RPMI8226 (cell line): ENCODE measurements around the gene RAP1GAP2.
"Not testable (repeated sequence)": the region's sequence is repeated elsewhere in the genome, so short reads cannot be mapped to it uniquely, and the experiment has no call there.

Experiments used
- DNase-seq: peaks from one replicate; pipeline ENCODE4 v3.0.0-alpha.2; 2015

Gene RAP1GAP2

GRCh38 chr17:2978991-2979390, 182.8 kb downstream of the RAP1GAP2 start:
- no peak for DNase-seq

DNA sequence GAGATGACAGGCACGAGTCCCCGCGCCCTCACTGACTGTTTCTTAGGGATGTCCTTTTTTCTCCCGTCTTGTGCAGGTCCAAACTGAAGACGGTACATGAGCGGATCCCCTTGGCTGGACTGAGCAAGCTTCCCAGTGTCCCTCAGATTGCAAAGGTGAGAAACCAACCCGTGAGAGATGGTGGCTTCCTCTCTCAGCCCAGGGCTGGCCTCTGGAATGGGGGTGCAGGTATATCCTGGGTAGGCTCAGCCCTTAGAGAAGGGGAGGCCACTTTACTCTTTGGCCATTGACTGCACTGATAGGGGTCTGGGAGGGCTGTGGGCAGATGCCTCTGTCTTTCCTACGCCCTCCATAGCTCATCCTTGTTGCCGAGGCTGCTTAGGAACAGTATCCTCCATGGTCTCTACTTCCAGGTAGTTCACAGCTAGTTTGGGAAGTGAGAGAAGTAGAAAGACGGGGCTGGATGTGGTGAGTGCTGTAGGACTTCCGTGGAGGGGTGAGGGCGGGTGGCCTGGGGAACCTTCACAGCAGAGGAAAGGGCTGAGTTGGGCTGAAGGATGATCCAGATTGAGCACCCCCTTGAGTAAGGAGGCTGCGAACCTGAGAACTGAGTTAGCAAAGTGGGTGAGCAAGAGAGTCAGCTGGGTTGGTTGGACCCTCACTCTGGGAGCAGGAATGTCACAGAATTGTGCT, 184.1 kb downstream of the RAP1GAP2 start:
- no peak for DNase-seq

DNA sequence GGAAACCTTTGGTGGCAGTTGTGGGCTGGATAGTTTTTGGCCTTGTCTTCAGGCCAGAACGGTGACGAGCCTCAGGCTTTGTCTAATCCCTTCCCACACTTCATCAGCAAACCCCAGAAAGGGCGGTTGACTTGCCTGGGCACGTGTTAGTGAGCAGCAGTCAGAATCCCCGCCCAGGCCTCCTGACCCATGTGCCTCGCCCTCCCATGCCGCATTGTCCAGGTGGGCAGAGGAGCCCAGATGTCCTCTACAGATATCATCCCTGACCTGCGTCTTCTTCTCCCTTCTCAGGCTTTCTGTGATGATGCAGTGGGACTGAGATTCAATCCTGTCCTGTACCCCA, 184.6 kb downstream of the RAP1GAP2 start:
- DNase-seq, result no peak

- no peak for DNase-seq
Measured at GRCh38 chr17:2981325-2981724, 185.1 kb downstream of the RAP1GAP2 start.

DNA sequence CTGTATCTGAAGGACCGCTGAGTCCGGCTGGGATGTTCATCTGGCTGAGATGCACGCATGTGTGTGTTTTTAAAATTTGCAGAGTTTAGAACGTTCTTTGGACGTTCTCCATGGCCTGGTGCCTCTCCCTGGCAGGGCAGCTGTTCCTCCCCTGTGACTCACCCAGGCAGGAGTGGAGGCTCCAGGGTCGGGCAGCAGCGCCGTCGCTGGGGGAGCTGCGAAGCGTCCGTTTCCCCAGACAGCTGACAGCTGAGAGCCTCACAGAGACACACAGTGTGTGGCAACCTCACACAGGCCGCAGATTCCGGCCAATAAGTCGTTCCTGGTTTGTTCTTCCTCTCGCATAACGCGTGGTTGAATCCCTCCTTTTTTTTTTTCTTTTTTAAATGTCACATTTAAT, 186.6 kb downstream of the RAP1GAP2 start:
- no peak for DNase-seq

DNA sequence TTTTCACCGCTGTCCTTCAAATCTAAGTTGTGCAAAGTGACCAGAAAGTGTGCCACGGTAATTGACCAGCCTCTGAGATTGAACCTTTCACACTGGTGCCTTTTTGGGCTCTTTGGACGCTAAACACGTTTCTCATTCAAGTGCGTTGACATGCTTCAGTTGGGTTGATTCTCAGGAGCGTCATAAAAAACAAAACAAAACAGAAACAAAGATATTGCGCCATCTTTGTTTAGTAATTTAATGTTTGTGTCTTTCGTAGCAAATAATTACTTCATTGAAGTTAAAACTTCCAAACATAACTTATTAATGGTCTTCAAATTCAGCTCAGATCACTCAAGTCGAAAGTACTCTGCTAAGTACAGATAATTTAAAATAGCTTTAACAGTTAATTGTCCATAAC, 187.0 kb downstream of the RAP1GAP2 start:
- no peak for DNase-seq

- no peak for DNase-seq
Measured at GRCh38 chr17:2985318-2985717, 189.1 kb downstream of the RAP1GAP2 start.

- DNase-seq, result no peak
Measured at GRCh38 chr17:2986925-2987324, 190.7 kb downstream of the RAP1GAP2 start.

DNA sequence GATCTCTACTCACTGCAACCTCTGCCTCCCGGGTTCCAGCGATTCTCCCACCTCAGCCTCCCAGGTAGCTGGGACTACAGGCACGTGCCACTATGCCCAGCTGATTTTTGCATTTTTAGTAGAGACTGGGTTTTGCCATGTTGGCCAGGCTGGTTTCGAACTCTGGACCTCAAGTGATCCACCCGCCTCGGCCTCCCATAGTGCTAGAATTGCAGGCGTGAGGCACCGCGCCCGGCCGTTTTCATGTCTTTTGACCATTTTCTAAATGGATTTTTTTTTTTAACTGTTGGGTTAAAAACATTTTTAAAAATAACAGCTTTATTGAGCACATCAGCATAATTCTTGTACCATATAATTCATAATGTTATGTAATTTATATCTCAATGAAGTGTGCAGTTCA, 193.2 kb downstream of the RAP1GAP2 start:
- DNase-seq, result not testable (repeated sequence)

- DNase-seq, result no peak
Measured at GRCh38 chr17:2989855-2990254, 193.6 kb downstream of the RAP1GAP2 start.

DNA sequence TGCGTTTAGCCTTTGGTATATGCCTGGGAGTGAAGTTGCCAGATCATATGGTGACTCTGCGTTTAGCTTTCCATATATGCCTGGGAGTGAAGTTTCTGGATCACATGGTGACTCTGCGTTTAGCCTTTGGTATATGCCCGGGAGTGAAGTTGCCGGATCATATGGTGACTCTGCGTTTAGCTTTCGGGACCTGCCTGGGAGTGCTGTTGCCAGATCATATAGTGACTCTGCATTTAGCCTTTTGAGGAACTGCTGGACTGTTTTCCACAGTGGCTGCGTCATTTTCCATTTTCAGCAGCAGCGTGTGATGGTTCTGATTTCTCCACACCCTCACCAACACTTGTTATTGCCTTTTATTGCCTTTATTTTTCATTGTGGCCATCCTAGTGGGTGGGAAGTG, 194.2 kb downstream of the RAP1GAP2 start:
- no peak for DNase-seq

- DNase-seq, result not testable (repeated sequence)
Measured at GRCh38 chr17:2991396-2992180, 195.3 kb downstream of the RAP1GAP2 start.

DNA sequence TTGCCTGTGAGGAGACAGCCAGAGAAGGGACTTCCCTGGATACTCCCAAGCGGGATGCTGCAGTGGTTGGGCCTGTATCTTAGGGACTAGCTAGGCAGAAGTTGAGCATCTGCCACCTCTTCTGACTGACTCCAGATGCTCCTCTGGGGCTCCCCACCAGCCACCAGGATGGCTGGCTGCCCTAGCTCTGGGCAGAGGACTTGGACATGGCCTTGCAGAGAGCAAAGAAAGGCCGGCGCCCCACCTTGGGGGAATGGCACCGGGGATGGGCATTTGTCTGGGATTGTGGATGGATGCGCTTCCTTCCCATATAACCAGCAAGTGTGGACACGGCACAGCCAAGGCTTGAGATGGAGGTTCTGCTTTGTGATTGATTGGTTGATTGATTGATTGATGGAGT, 198.2 kb downstream of the RAP1GAP2 start:
- DNase-seq, result no peak

GRCh38 chr17:2995377-2995776, 199.1 kb downstream of the RAP1GAP2 start:
- no peak for DNase-seq

DNA sequence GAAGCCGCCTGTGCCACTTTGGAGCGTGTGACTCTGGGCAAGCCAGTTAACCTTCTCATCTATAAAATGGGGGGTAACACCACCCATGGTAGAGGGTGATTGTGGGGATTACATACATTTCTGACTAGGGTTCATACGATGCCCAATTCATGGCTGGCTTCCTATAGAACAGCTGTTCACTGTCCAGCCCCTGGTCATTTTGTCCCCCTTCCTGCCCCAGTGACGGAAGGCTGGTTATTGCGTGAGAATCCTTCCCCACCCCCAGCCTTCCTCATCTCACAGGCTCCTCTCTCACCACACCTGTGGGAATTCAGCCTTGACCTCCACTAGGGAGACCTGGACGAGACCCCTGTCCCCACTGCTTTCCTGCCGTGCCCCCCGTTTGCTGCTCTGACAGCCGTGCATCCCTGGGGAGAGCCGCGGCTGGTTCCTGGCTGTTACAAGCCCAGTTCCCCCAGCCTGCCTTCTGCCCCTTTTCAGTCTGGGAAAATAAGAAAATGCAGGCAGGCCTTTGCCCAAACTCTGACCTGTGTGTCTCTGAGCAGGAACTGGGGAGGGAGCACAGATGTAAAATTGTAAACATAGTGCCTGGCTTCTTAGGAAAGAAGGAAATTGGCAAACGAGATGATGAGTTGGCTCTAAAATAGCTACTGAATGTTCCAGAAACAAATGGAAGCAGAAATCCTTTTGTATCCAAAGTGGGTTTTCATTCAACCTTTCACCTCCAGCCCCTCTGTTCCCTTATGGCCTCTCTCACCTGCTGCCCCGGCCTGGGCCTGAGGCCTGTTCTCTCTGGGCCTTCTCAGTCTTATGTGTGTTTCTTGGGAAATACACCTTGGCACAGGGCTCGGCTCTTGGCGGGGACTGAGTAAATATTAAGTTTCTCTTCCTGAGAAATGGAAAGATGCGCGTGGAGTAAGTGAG, 199.9 kb downstream of the RAP1GAP2 start:
- DNase-seq, result no peak

GRCh38 chr17:2996810-2997670, 200.8 kb downstream of the RAP1GAP2 start:
- no peak for DNase-seq

DNA sequence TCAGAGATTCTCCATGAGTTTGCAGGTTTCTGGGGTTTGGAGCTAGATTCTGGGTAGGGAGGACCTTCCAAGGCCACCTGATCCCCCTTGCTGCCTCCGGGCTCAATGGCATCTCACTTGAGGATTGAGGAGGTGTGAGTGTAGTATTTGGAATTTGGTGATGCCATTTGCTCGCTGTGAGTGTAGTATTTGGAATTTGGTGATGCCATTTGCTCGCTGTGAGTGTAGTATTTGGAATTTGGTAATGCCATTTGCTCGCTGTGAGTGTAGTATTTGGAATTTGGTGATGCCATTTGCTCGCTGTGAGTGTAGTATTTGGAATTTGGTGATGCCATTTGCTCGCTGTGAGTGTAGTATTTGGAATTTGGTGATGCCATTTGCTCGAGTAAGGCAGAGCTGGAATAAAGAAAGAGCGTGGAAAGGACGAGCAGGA, 202.2 kb downstream of the RAP1GAP2 start:
- not testable (repeated sequence) for DNase-seq

GRCh38 chr17:3002538-3003295, 206.5 kb downstream of the RAP1GAP2 start:
- DNase-seq, result peak; percentile 92

DNA sequence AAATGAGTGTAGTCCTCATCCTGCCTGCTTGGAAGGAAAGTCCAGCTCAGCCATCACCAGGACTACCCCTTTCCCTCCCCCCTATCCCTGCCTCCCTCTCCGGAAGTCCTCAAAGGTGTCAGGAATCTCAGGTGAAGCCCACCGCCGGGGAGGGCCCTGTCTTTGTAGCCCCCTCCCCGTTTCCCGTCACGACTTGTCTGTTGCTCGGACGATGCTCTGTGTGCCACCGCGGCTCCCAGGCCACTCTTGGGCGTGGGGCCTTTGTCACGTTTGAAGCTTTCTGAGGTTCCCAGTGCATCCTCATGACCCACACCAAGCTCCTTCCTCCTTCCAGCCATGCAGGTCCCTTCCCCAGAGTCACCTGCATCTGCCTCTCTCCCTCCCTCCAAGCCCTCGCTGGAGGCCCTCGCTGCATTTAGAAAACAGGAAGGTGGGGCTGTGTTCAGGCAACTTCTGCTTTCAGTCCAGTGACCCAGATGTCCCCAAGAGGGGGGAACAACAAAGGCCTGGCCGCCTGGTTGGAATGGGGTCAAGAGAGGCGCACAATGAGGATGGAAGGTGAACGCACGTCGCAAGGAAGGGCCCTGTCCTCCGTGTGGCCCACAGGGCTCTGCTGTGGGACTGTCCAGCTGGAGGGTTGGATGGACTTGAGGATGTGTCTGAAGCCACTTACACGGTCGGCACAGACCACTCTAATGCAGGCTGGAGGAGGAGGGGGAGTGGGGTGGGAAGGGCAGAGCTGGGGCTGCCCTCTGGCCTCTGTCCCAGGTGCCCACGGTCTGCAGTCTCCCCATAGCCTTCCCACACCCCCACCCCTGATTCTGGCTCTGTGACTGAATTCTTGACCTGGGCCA, 207.3 kb downstream of the RAP1GAP2 start:
- DNase-seq, result peak; percentile 85

DNA sequence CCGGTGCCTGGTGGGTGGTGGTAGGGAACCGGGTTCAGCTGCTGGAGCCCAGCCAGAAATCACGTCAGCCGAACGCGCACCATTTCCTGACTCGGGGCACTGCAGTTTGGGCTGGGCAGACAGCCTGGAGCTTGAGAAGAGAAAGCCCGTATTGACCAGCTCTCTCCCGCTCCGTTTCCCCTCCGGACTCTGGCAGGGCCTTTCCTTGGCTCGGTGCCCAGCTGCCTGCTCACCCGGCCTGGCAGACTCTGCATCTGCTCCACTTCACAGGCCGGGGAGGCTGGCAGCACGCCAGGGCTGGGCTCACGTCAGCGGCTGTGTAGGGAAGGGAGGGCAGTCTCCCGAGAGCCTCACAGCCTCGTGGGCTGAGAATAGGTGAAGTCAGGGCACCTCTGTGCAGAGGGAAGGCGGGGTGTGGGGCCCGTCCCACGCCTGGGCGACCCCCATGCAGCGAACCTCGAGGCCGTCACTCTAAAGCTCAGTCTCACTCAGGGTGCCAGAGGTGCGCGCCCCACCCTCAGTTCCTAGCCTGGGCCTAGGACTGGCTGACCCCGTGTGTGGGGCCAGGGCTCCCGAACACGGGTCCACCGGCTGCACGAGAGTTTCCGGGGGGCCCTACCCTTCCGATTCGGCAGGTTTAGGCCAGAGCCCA, 208.0 kb downstream of the RAP1GAP2 start:
- peak; percentile 98 for DNase-seq
